GM21737 (cell line): ENCODE measurements around the gene SPATS2.
"Not testable (repeated sequence)": the region's sequence is repeated elsewhere in the genome, so short reads cannot be mapped to it uniquely, and the experiment has no call there.

Experiments
- ATAC-seq: cut with Tn5 transposase; IDR thresholded peaks from one replicate; pipeline ENCODE4 v1.9.1; 2021; ENCODE audit warnings: mild to moderate bottlenecking, moderate library complexity; ENCODE audit not compliant: unreplicated experiment

Gene SPATS2

GRCh38 chr12:49367381-49368239, at the start of gene SPATS2:
Gene SPATS2, plus strand, starts transcription at chr12:49367462. Its CDS starts 93,551 bp downstream, at chr12:49461013.
- ATAC-seq = no peak

- not testable (repeated sequence) for ATAC-seq
Measured at GRCh38 chr12:49320411-49321103, 46.7 kb upstream of the SPATS2 start.

- ATAC-seq = no peak
Measured at GRCh38 chr12:49322367-49322707, 44.9 kb upstream of the SPATS2 start.

GRCh38 chr12:49322708-49323523, 44.3 kb upstream of the SPATS2 start, which contains the start of gene TROAP:
Gene TROAP, plus strand, starts transcription at chr12:49323255. Its CDS starts 354 bp downstream, at chr12:49323609.
- peak; percentile 96 for ATAC-seq

GRCh38 chr12:49323524-49324097, 43.7 kb upstream of the SPATS2 start:
- no peak for ATAC-seq

GRCh38 chr12:49325606-49326005, 41.7 kb upstream of the SPATS2 start:
- ATAC-seq = no peak

GRCh38 chr12:49327368-49327767, 39.9 kb upstream of the SPATS2 start:
- no peak for ATAC-seq

- no peak for ATAC-seq
Measured at GRCh38 chr12:49327887-49328286, 39.4 kb upstream of the SPATS2 start.

GRCh38 chr12:49328816-49329215, 38.4 kb upstream of the SPATS2 start:
- no peak for ATAC-seq

GRCh38 chr12:49330032-49330619, 37.1 kb upstream of the SPATS2 start:
- ATAC-seq = no peak

GRCh38 chr12:49330631-49331379, 36.5 kb upstream of the SPATS2 start:
- ATAC-seq = no peak

GRCh38 chr12:49331380-49332222, 35.7 kb upstream of the SPATS2 start:
- ATAC-seq = no peak

- no peak for ATAC-seq
Measured at GRCh38 chr12:49332441-49332861, 34.8 kb upstream of the SPATS2 start.

GRCh38 chr12:49332891-49333371, 34.3 kb upstream of the SPATS2 start:
- ATAC-seq = no peak

- not testable (repeated sequence) for ATAC-seq
Measured at GRCh38 chr12:49333778-49334177, 33.5 kb upstream of the SPATS2 start.

GRCh38 chr12:49334226-49334625, 33.0 kb upstream of the SPATS2 start:
- ATAC-seq = no peak

- no peak for ATAC-seq
Measured at GRCh38 chr12:49334681-49335080, 32.6 kb upstream of the SPATS2 start.

GRCh38 chr12:49335118-49335954, 31.9 kb upstream of the SPATS2 start:
- no peak for ATAC-seq
